Glomerular visceral epithelial cell (primary cell): ENCODE data around the gene LIMCH1.

Experiments used
- DNase-seq: peaks from one replicate; pipeline ENCODE4 v3.0.0-alpha.2; 2016; ENCODE audit errors: extremely low spot score

The LIMCH1 gene

DNA sequence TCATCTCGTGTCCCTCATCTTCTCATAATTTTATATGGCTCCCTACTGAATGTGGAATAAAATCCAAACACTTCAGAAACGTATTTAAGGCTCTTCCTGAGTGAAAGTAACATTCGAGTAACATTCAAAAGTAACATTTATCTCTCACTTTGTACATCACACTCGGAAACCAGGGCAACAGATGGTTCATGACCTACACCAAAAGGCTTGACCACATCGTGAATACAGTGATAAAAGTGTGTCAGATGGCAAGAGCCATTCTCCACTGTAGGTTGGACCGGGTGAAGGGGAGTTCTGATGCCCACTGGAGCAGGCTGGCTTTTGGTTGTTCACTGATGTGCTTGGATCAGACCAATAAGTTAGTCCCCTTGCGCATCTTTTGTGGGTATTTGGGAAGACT, 5.6 kb upstream of the LIMCH1 start:
- no peak for DNase-seq

DNA sequence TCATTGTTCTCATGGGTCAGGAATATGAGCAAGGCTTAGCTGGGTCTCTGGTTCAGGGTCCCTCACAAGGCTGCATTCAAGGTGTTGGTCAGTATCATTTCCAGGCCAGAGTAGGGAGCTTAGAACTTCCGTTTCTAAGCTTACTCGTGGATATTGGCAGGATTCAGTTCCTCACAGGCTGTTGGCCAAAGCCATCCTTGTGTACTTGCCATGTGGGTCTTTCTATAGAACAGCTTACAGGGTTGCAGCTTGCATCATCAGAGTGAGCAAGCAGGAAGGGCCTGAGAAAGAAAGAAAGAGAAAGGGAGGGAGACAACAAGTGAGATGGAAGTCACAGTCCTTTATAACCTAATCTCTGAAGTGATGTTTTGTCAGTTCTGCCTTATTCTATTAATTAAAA, 5.1 kb upstream of the LIMCH1 start:
- DNase-seq, result no peak

DNA sequence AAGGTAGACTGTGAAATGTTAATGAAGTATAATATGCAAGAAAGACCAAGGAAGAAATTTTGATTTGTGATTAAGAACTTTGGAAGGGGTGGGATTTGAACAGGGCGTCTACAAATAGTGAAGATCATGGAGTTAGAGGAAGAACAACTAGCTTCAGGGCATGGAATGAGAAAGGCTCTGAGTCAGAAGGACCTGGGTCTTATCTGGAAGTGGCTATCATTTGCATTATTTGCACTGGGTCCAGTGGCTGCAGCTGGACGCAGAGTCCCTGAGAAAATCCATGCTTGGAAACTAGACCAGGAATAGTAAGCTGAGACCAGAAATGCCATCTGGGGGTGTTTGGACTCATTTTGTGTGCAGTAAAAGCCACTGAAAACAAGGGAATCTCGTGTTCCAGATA, 4.3 kb upstream of the LIMCH1 start:
- DNase-seq, result no peak

DNA sequence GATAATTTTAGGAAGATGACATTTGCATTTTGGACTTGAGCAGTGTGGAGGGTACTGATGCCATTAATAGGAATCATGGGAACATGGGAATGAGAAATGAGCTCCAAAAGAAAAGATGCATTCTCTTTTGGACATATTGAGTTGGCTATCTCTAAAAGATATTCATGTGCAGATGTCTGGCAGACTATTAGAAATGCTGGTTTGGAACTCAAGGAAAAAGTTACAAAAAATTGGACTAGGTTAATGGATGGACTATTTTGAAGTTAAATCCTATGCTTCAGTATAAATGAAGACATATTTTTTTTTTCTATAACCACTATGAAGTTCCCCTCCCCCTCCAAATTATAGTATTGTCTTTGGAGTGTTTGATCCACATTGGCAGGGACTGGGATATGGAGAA, 3.6 kb upstream of the LIMCH1 start:
- no peak for DNase-seq

DNA sequence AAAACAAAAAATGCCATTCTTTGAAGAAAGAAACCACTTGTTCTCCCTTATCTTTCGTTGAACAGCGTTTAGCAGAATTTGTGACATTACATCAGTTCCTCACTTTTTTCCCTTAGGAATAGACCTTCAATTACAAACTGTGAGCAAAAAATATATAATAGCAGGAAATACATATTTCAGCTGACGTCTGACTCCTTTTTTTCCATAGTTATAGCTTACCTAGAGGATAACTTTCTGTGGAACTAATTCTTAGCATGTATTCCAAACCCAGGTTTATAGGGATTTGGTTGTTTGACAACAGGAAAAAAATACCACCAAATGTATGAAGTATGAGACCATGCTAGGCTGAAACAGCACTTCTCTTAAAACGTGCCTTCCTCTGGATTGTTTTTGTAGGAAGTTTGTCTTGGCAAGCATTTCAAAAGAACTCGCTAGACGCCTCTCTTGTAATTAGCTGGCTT, 2.0 kb upstream of the LIMCH1 start:
- no peak for DNase-seq

DNA sequence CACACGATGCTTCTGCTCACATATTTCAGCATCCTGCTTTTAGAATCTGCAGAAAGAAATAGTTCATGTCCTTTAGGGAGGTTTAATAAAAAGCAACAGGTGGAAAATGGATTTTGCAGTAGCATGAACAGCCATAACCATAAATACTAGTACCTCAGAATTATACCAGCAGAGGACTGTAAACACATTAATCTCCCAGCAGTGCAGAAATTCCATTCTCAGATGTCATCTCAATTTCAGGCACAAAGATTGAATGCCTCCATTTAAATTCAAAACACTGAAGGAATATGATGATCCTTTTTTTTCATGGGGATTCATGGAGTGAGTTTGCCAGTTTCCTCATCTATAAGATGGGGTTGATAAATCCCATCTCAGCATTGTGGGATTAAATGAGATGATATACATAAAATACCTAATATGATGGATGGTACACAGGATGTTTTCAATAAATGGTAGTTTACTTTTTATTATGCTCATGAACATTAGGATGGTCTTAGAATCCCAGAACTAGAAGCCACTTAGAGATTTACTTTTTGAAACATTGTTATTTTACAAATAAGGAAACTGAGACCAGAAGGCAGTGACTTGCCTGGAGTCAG, 566 bp upstream of the LIMCH1 start:
- DNase-seq, result no peak

DNA sequence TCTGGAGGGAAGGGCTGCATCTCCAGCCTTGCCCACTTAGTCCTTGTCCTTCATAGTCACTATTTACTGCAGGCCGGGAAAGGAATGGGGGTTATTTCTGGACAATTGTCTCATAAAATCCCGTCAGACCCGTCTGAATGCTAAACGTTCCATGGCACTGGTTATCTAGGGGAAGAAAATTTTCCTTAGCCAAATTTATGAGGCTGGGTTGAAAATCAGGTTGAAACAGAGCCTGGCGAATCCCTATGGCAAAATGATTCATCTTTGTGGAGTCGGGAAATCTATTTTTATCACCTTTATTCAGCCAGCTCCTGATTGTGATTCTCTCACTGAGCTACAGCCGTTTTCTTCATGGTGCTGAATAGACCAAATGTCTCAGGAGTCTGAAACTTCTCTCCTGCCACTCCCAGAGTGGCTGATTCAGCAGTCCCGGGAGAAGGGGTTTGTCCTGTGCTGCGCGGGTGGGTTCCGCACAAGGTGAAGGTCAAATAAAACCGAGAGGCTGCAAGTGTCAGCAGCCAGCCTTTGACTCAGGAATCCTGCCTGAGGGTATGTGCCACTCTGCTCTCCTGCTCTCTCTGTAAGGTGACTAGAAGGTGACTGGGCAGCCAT, 1.0 kb downstream of the LIMCH1 start:
- DNase-seq, result peak; percentile 27

DNA sequence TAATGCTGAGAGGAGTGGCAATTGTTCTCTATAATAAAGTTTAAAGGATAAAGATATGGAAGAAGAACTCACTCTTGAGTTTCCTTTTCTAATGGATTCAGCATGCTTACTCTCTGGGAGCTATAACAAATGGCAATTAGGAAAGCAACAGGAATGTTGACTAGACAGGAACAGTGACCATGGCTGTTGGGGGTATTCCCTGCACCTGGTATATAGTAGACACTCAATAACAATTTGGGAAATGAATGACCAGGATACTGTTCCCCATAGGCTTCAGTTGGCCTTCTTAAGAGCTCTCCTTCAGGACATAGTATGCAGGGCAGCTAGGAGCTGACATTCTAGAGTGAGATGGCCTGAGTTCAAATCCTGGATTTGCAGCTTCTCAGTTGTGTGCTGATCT, 1.8 kb downstream of the LIMCH1 start:
- no peak for DNase-seq

DNA sequence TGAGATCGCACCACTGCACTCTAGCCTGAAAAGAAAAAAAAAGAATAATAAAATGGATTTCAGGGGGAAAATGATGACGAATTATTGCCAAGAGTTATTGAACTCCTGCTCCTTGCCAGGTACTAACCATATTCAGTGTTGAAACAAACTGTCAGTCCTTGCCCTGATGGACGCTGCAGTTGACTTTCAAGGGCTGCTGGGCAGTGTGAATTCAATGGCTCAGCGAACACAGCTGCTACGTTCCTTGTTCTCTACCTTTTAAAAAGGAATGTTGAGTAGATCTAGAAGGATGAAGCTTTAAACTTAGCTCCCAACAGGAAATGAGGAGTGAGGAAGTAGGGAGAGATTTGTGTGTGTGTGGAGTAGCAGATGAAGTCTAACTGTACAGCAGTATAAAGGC, 2.7 kb downstream of the LIMCH1 start:
- peak; percentile 41 for DNase-seq

DNA sequence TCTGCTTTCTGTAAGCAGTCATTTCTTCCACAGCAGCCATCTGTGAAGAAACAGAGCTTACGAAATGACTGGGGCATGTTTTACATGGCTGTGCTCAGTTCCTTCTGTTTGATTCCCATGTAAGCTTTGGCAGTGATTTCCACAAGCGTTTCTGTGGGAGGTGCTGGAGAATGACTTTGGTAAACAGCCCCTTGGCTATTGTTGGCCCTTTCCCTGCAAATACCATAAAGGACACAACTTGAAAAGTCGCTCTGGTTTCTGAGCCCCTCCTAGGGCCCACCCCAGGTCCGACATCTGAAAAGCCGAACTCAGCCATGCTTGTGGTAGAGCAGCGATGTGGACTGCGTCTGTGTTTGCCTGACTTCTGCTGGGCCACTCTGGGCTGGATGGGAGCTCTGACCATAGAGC, 3.7 kb downstream of the LIMCH1 start:
- DNase-seq, result no peak

DNA sequence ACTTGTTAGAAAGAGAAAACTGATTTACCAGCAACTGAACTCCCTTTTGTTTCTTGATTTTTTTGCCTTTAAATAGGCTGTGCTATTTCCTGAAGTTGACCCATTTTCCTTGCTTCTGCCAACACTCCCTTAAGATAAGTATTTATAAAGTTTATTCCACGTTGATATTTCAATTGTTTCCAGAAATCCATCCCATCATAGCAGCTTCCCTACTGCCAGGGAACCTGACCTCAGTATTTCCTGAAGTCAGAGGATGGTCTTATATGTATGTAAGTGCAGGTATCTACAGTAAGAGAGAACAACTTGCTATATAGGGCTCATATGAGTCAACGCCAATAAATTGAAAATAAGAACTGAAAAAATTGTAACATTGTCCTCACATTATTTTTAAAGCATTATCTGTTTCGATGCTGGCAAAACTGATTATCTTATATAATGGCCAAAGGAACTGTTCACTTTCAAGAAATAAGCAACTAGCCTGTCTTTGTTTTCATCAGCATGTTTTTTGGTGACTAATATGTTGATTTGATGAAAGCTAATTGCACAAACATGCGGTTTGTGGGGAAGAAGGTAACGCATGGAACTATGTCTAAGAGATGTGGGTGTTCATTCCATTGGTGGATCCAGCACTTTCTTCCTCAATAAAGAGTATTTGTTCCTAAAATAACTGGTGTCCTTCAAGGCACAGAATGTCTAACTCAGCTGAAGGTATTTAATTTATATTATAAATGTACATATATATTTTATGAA, 4.7 kb downstream of the LIMCH1 start:
- DNase-seq, result no peak

DNA sequence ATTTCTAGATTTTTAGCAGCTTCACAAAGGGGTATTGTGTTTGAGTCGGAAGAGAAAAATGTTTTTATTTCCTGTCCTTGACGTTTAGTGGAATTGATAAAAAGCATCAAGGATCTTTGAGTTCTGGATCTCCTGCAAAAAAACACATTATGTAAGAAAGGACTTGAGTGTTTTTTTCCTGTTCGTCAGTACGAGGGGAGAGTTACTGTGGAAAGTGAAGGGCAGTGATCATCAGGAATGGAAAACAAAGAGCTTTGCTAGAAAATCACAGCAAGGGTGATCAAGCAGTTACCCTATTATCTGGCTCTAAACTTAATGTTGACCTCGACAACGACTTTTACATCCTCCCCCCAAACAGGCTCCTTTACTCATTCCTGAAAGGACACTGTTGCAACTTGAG, 7.3 kb downstream of the LIMCH1 start:
- no peak for DNase-seq

DNA sequence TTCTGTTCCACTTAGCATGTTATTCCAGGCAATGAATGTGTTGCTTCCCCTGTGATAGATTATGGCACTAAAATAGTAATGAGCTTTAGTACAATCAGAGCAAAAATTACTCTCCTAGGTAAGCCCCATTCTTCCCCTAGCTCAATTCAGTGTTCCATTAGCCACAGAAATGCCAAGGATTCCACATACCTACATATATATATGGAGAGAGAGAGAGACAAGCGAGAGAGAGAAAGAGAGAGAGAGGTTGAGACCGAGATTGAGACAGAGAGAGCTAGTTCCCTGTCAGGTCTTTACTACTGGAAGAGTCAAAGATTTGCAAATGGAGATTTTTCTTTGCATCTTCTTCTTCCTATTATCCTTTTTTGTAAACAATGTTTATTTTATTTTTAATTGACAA, 8.7 kb downstream of the LIMCH1 start:
- no peak for DNase-seq

DNA sequence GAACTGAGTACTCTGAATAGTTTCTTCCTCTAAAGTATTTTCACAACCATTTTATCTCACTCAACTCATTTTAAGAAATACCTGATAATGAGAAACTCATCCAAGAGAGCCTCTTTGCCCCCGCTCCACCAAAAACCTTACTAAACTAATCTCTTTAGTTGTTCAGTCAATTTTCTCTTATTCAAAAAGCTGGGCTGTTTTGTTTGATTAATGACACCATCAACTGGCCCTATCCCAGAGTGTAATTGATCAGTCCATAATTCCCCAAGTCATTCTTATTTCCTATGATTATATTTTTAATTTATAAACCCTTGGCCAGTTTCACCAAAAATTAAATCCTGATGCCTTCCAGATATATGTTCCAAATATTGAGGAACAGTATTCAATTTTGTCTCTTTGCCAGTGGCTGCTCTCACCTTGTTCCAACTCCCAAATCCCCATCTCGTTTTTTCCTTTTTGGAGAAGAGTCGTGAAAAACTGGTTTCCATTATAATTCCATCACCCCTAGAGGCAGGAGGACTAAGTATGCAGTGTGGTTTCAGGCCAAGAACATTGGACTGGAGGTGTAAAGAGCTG, 10.4 kb downstream of the LIMCH1 start:
- DNase-seq, result no peak

DNA sequence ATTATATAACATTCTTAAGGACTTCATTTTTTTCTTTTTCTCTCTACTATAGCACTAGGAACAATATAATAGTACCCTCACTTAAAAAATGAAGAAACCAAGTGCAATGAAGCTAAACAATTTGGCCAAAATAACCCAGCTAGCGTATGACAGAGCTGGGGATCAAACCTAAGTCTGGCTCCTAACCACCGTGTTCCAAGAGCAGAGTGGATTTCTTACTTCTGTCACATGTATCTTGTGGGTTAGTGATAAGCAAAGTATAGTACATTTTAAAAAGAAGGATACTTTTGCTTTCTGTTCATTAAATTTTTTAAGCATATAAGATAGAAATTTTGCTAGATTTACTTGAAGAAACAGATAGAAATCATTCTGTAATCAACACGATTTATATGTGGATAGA, 11.5 kb downstream of the LIMCH1 start:
- DNase-seq, result no peak

DNA sequence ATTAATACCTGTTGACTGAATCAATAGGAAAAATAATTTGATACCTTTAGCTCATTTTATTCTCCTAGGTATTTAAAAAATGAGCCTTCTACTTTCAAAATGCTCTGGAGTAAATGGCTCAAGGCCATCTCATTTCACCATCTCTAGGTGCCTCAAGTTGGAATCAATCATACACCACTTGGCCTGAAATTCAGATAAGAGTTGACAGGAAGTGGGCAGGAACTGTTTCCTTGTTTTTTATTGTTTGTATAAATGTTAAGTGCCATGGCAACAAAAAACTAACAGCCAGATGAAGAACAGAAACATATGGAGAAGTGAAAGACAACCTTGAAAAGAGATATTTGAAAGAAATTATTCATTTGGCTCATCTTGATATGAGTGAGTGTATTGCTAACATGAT, 12.4 kb downstream of the LIMCH1 start:
- no peak for DNase-seq

DNA sequence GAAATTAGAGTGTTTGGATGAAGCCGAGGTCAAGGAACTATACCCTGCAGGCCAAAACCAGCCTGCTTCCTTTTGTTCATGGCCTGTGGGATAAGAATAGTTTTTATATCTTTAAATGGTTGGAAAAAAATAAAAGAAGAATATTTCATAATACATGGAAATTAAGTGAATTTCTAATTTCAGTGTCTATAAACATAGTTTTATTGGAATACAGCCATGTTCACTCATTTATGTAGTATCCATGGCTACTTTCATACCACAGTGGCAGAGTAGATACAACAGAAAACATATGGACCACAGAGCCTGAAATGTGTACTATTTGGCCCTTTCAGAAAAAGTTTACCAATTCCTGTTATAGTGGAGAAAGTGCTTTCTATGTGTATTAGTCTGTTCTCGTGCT, 13.6 kb downstream of the LIMCH1 start:
- DNase-seq, result no peak

DNA sequence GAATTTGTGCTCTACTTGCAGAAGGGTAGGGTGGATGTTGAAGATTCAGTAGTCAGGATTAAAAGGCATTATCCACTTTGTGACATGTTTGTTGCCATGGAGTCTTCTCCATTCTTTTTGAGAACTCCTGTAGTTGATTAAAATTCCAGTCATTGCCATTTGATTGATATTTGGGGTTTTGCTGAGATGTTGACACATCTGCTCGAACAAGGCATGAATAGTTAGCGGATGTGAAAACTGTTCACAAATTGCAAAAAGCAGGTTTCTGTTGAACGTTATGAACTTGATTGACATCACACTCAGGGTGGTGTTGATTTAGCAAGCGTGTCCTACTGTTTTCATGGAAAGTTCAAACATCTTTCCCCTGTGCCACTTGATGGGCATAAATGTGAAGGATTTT, 16.9 kb downstream of the LIMCH1 start:
- no peak for DNase-seq

DNA sequence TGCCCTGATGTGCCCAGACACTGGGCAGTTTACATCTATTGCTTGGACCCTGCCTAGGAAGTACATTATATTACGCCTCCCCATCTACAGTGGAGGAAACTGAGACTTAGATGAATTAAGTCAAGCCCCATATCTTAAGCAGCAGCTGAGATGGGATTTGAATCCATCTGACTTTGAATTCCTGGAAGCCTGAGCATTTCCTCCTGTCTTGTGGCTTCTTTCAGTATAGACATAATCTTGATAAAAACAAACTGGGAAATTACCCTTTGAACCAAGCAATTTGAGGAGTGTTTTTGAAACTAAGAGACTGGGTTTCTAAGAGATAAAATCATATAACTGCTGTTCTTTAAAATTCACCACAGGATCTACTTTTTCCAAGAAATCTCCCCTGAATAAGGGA, 18.6 kb downstream of the LIMCH1 start:
- no peak for DNase-seq

DNA sequence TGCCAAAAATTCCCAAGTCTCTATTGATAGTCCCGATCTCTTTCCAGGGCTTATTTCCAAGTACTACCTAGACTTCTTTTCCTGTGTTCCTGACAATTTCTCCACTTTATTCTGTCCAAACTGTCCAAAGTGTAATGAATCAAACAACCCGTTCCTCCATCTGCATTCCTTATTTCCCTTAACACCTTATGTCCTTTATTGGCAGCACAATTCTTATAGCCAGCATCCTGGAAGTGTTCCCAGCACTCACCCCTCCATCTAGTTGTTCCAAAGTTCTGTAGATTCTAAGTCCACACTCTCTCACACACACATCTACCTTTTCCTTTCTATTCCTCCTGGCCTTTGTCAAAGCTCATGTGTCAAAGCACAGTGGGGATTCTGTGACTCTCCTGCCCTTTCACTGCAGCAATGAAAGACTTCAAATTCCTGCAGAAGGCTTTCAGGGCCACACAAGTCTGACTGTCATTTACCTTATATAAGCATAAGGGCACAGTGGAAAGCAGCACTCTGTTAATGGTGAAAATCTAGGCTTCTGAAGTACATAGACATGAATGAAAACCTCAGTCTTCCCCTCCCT, 22.1 kb downstream of the LIMCH1 start:
- no peak for DNase-seq

DNA sequence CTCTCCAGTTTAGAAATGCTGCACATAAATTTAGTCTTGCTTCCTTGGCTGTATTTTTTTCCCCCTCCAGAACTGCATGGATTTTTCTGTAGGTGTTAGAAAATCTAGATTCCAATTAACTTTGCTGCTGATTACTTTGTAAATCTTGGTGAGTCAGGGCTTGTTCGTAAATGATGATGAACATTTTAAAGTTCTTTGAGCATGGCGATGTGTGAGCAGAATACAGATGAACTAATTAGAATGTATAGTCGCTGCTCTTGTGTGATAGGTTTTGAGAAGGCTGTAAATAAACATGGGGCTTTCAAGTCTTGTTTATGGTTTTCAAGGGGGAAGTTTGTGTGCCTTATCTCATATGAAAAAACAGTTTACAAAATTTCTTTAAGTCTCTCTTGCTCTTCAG, 23.3 kb downstream of the LIMCH1 start:
- no peak for DNase-seq

DNA sequence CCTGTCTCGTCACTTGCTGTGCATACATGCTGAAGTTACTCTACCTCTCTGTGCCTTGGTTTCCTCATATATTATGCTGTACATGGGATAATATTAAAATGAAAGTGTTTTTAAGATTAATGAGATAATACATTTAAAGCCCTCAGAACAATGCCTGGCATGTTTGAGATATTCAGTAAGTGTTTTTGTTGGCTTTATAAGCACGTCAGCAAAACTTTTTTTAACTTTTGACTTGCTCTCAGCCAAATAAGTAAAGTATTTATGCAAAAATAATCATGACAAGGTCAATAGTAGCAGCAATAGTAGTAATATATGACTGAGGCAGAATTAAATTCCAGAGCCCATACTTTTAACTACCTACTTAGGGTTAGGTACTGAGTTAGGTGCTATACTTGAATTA, 29.2 kb downstream of the LIMCH1 start:
- no peak for DNase-seq

DNA sequence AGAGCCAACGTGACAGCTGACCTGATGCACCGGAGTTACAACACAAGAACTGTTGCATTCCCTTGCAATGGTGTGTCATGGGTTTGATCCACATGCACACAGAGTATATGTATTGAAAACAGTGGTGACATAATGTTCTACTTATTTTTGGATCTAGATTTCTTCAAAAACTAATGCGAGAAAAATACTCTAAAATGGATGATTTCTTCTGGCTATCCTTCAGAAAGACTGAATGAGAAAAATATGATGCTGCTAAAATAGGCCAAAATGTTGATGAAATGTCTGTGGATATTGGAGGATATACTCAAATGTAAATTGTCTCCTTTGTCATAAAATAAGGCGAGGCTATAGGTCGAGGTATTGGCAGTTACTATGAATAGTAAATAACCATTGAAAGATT, 30.4 kb downstream of the LIMCH1 start:
- DNase-seq, result no peak
